GM20000 (cell line): ENCODE results near the gene UGT2B11.
"Not testable (repeated sequence)": the region's sequence is repeated elsewhere in the genome, so short reads cannot be mapped to it uniquely, and the experiment has no call there.

ENCODE experiments used
- DNase-seq: peaks from one replicate; pipeline ENCODE4 v3.0.0; 2012; ENCODE audit warnings: low spot score
- CTCF ChIP-seq: IDR thresholded peaks from 2 replicates; pipeline ENCODE4 v1.5.1; 2012; ENCODE audit warnings: mild to moderate bottlenecking, control low read depth; ENCODE audit errors: extremely low read depth, missing control alignments

UGT2B11 gene

GRCh38 chr4:69214716-69215115 lies at the start of gene UGT2B11:
Gene UGT2B11, minus strand, starts transcription at chr4:69214748. Its CDS starts 26 bp downstream, at chr4:69214722.
- no peak for TF ChIP-seq CTCF

GRCh38 chr4:69253147-69253772 lies 38.7 kb upstream of the UGT2B11 start:
- DNase-seq: not testable (repeated sequence)

More at GRCh38 chr4:69214716-69215115, at the start of gene UGT2B11:
- DNase-seq: no peak

- DNase-seq: not testable (repeated sequence)
Observed at GRCh38 chr4:69250884-69251283, 36.3 kb upstream of the UGT2B11 start.

- not testable (repeated sequence) for DNase-seq
Observed at GRCh38 chr4:69242562-69243240, 28.2 kb upstream of the UGT2B11 start.

GRCh38 chr4:69241746-69242145 lies 27.2 kb upstream of the UGT2B11 start:
- DNase-seq: not testable (repeated sequence)

- DNase-seq: not testable (repeated sequence)
Observed at GRCh38 chr4:69240787-69241186, 26.2 kb upstream of the UGT2B11 start.

- TF ChIP-seq CTCF: no peak
- no peak for DNase-seq
Observed at GRCh38 chr4:69239557-69240168, 25.1 kb upstream of the UGT2B11 start.

- no peak for TF ChIP-seq CTCF
- no peak for DNase-seq
Observed at GRCh38 chr4:69239092-69239491, 24.5 kb upstream of the UGT2B11 start.

- no peak for DNase-seq
- TF ChIP-seq CTCF: no peak
Observed at GRCh38 chr4:69224891-69225290, 10.3 kb upstream of the UGT2B11 start.

- not testable (repeated sequence) for DNase-seq
Observed at GRCh38 chr4:69223277-69223676, 8.7 kb upstream of the UGT2B11 start.

- not testable (repeated sequence) for DNase-seq
Observed at GRCh38 chr4:69218491-69218890, 3.9 kb upstream of the UGT2B11 start.
